Activated T-helper 1 cell treated with anti-CD3 and anti-CD28 coated beads, Interleukin-2, amount 50 U/mL, for 16 hours (primary cell): ENCODE measurements around the gene ARHGAP42.
"Not testable (repeated sequence)": the region's sequence is repeated elsewhere in the genome, so short reads cannot be mapped to it uniquely, and the experiment has no call there.

Experiments used
- DNase-seq, 2 donors: peaks; one replicate each; pipeline ENCODE4 v3.0.0-alpha.2; 2020; ENCODE audit warnings: low read depth in 1 of 2, low spot score in 1 of 2

Gene ARHGAP42

DNA sequence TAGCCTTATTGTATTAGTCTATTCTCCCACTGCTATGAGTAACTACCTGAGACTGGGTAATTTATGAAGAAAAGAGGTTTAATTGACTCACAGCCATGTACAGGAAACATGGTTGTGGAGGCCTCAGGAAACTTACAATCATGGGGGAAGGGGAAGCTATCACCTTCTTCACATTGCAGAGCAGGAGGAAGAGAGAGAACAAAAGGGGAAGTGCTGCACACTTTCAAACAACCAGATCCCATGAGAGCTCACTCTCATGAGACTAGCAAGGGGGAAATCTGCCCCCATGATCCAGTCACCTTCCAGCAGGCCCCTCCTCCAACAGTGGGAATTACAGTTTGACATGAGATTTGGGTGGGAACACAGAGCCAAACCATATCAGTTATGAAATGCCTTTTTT lies 179.4 kb downstream of the ARHGAP42 start:
- no peak for DNase-seq

GRCh38 chr11:100867606-100868005 lies 180.5 kb downstream of the ARHGAP42 start:
- no peak for DNase-seq

- no peak for DNase-seq
Observed at GRCh38 chr11:100869328-100869727, 182.2 kb downstream of the ARHGAP42 start.

GRCh38 chr11:100870138-100870537 lies 183.1 kb downstream of the ARHGAP42 start:
- DNase-seq = no peak

DNA sequence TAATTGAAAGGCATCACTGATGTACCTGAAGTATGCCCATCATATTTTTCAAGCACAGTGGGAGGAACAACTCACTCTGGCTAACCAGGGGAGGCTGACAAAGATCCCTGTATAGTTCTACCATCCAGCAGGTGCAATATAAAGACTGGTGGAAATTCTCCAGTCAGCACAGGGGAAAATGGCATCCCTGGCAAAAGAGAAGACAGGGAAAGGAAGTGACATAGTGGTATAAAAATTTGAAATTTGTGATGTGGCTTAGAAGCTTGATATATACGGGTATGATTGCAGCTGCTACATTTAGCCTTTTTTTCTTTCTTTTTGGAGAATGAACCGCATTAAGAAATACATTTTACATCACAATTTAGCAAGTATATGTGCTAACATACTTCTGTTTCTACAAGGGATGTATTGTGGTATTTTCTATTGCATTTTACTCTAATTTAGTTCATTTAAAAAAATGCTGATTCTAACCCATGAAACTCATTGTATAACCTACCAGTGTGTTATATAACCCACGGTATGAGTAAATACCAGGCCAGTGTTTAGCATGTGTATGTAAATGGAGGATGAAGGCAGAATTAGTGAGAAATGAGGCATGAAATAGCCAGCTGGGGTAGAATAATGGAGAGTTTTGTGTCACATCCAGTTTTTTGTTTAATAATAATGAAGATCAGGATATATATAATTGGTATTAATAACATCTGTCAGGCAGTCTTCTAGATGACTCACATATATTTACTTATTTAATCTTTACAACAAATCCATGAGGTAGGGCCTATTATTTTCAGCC lies 186.1 kb downstream of the ARHGAP42 start:
- DNase-seq = no peak

GRCh38 chr11:100874203-100874602 lies 187.1 kb downstream of the ARHGAP42 start:
- no peak for DNase-seq

DNA sequence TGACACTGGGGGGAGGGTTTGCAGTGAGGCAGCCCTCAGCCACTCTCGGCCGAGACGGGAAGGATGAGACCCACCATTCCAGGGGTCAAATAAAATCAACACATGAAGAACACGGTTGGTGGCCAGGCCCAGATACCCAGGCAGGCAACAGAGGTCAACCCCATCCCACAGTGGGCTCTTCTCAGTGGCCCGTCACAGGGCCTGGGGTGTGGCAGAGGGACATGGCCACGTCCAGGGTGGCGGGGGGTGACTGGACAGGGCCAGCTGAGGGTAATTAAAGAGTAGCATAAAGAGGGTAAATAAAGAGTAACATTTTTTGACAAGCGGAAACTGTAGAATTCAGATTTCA lies 188.4 kb downstream of the ARHGAP42 start:
- DNase-seq = no peak

GRCh38 chr11:100876815-100877520 lies 189.9 kb downstream of the ARHGAP42 start:
- DNase-seq = no peak

GRCh38 chr11:100878474-100878873 lies 191.4 kb downstream of the ARHGAP42 start:
- no peak for DNase-seq

DNA sequence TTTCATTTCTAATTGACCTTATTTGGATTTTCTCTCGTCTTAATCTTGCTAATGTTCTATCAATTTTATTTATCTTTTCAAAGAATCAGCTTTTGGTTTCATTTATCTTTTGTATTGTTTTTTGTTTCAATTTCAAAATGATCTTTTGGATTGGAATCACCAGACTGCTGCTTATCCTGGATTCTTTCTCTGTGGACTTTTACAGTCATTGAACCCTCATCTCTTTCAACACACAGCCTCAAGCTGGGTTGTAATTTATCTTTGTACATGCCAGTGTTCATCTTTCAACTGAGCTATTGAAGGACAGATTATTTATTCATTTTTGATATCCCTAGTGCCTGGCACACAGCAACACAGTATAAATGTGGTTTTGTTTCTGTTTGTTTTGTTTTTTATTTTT lies 195.9 kb downstream of the ARHGAP42 start:
- no peak for DNase-seq

- no peak for DNase-seq
Observed at GRCh38 chr11:100883830-100884229, 196.7 kb downstream of the ARHGAP42 start.

GRCh38 chr11:100887659-100888058 lies 200.6 kb downstream of the ARHGAP42 start:
- DNase-seq = no peak

- DNase-seq = no peak
Observed at GRCh38 chr11:100888836-100889235, 201.7 kb downstream of the ARHGAP42 start.

DNA sequence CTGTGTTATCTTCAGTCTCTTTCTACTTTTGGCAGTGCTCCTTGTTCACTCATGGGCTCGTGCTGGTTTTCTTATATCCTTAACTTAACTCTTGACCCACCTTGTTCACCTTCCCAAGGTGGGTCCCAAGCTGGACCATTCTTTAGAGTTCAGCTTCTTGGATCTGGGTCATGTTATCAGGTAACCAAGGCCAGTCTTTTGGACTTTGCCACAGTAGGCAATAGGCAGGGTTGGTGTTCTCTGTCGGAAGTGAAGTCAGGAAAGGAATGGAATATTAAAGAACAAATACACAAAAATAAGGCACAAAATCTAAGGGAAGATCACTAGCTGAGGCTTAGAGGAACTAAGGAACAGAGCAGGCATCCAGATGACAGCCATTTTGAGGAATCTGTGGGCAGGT lies 202.7 kb downstream of the ARHGAP42 start:
- DNase-seq = no peak

- DNase-seq = no peak
Observed at GRCh38 chr11:100890789-100891188, 203.7 kb downstream of the ARHGAP42 start.

DNA sequence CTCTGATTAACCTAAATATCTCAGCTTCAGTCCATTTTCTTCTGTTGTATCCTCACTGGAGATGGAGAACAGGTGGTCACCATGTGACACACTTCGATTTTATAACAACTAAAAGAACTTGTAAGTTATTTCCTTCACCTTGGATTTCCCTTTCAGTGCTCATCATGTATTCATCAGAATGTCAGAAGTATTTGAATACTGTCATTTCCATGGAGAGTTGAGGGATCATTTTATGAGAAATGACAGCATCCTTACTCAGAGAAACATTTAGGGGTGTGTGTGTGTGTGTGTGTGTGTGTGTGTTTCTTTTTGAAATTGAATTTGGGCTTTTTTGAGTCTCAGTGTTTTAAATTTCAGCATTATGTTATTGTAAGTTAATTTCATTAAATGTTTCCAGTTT lies 205.8 kb downstream of the ARHGAP42 start:
- DNase-seq = no peak

GRCh38 chr11:100895449-100895848 lies 208.4 kb downstream of the ARHGAP42 start:
- DNase-seq = no peak

- not testable (repeated sequence) for DNase-seq
Observed at GRCh38 chr11:100895976-100896375, 208.9 kb downstream of the ARHGAP42 start.

- not testable (repeated sequence) for DNase-seq
Observed at GRCh38 chr11:100901471-100901870, 214.4 kb downstream of the ARHGAP42 start.

- DNase-seq = no peak
Observed at GRCh38 chr11:100902454-100903141, 215.5 kb downstream of the ARHGAP42 start.

GRCh38 chr11:100903284-100903683 lies 216.2 kb downstream of the ARHGAP42 start:
- no peak for DNase-seq

GRCh38 chr11:100905684-100906083 lies 218.6 kb downstream of the ARHGAP42 start:
- DNase-seq = no peak
